Choroid plexus epithelial cell (primary cell): Measurements from ENCODE around the gene TGFBR2.
"Not testable (repeated sequence)": the region's sequence is repeated elsewhere in the genome, so short reads cannot be mapped to it uniquely, and the experiment has no call there.

Experiments
- DNase-seq: peaks from one replicate; pipeline ENCODE4 v3.0.0-alpha.2; 2010; ENCODE audit warnings: low read depth
- H3K4me3 ChIP-seq: 2 replicates; pipeline ENCODE4 v1.5.1; 2011; ENCODE audit warnings: low read depth, mild to moderate bottlenecking, control low read depth, low read length, moderate library complexity
- CTCF ChIP-seq: conservative IDR thresholded peaks from 2 replicates; pipeline ENCODE4 v1.5.1; 2011; ENCODE audit warnings: low read depth, mild to moderate bottlenecking, control low read depth, inconsistent platforms, low read length, moderate library complexity

The TGFBR2 gene

GRCh38 chr3:30668051-30668609, 61.7 kb downstream of the TGFBR2 start:
- no peak for TF ChIP-seq CTCF
- DNase-seq = no peak
- no peak overlapping the region for H3K4me3 ChIP-seq

GRCh38 chr3:30669360-30669934, 63.0 kb downstream of the TGFBR2 start:
- DNase-seq = not testable (repeated sequence)

GRCh38 chr3:30670292-30670691, 63.9 kb downstream of the TGFBR2 start:
- TF ChIP-seq CTCF = no peak
- DNase-seq = no peak

More at GRCh38 chr3:30669360-30669934, 63.0 kb downstream of the TGFBR2 start:
- H3K4me3 ChIP-seq = not testable (repeated sequence)

GRCh38 chr3:30671527-30672286, 65.3 kb downstream of the TGFBR2 start:
- no peak for DNase-seq
- TF ChIP-seq CTCF = no peak
- no peak overlapping the region for H3K4me3 ChIP-seq

More at GRCh38 chr3:30670292-30670691, 63.9 kb downstream of the TGFBR2 start:
- H3K4me3 ChIP-seq = no peak overlapping the region

GRCh38 chr3:30672287-30672735, 65.9 kb downstream of the TGFBR2 start:
- TF ChIP-seq CTCF = no peak
- no peak overlapping the region for H3K4me3 ChIP-seq
- DNase-seq = no peak

- no peak overlapping the region for H3K4me3 ChIP-seq
- DNase-seq = peak; percentile 39
- TF ChIP-seq CTCF = no peak
Observed at GRCh38 chr3:30672959-30673358, 66.6 kb downstream of the TGFBR2 start.

GRCh38 chr3:30673425-30674341, 67.3 kb downstream of the TGFBR2 start:
- no peak overlapping the region for H3K4me3 ChIP-seq
- TF ChIP-seq CTCF = no peak
- DNase-seq = peak; percentile 25
